ENCODE measurements around the gene RMDN2.

- TF ChIP-seq, protein P1, sequence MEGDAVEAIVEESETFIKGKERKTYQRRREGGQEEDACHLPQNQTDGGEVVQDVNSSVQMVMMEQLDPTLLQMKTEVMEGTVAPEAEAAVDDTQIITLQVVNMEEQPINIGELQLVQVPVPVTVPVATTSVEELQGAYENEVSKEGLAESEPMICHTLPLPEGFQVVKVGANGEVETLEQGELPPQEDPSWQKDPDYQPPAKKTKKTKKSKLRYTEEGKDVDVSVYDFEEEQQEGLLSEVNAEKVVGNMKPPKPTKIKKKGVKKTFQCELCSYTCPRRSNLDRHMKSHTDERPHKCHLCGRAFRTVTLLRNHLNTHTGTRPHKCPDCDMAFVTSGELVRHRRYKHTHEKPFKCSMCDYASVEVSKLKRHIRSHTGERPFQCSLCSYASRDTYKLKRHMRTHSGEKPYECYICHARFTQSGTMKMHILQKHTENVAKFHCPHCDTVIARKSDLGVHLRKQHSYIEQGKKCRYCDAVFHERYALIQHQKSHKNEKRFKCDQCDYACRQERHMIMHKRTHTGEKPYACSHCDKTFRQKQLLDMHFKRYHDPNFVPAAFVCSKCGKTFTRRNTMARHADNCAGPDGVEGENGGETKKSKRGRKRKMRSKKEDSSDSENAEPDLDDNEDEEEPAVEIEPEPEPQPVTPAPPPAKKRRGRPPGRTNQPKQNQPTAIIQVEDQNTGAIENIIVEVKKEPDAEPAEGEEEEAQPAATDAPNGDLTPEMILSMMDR (IDR thresholded peaks at IDR 0.05) = no peak
- TF ChIP-seq POLR2A (IDR thresholded peaks at IDR 0.05) = no peak
- no peak for TF ChIP-seq POLR2AphosphoS5 (IDR thresholded peaks at IDR 0.05)
Measured at GRCh38 chr2:38010995-38011394, 85.9 kb downstream of the RMDN2 start.

Measured in breast epithelium (tissue), 3 donors.